Caco-2 (cell line): ENCODE measurements around the gene TEF. TPM values are rescaled to one million over a fixed set of nuclear protein-coding genes. Genes with fewer than 3 reads are reported as not detected.

Source experiments
- BruUV-seq: library from RNA; stranded (reverse); fragments of 400-500 nt; replicated peaks from 2 replicates; lab custom pipeline; 2021; lab: Mats Ljungman, UMichigan
- CTCF ChIA-PET: fragments of 300-600 bp; sonication (Branson Sonifier 250); formaldehyde crosslinking; loops from one replicate; lab custom pipeline; 2022; ENCODE audit warnings: antibody characterized with exemption; lab: Charles Lee
- POLR2A ChIA-PET: fragments of 300-600 bp; sonication (Branson Sonifier 250); formaldehyde crosslinking; loops from one replicate; lab custom pipeline; 2022; ENCODE audit warnings: antibody characterized with exemption; lab: Charles Lee
- DNase-seq, 2 experiments: peaks; one replicate each; pipeline versions ENCODE4 v3.0.0 to v3.0.0-alpha.2; 2020 to 2022
- H3K27me3 ChIP-seq: replicated peaks from 2 replicates; pipeline ENCODE4 v1.6.0; 2011; ENCODE audit warnings: low read length; ENCODE audit not compliant: control insufficient read depth, insufficient read depth
- H3K36me3 ChIP-seq: 2 replicates; pipeline ENCODE4 v1.5.1; 2011; ENCODE audit warnings: low read length; ENCODE audit not compliant: control insufficient read depth, insufficient read depth
- H3K4me1 ChIP-seq: fragments of 250-450 bp; sonication (Bioruptor Pico); 2 replicates; pipeline ENCODE4 v1.5.1; 2020; ENCODE audit warnings: mild to moderate bottlenecking
- H3K4me3 ChIP-seq: 2 replicates; pipeline ENCODE4 v1.5.1; 2011; ENCODE audit warnings: low read depth, mild to moderate bottlenecking, control low read depth, low read length
- H3K9me3 ChIP-seq: fragments of 250-450 bp; sonication (Bioruptor Pico); 2 replicates; pipeline ENCODE4 v1.5.1; 2020; ENCODE audit warnings: mild to moderate bottlenecking, moderate library complexity
- H3K27ac Mint-ChIP-seq: one replicate; pipeline ENCODE4 v1.8.0; 2022; ENCODE audit warnings: mixed read lengths; ENCODE audit not compliant: unreplicated experiment
- H3K27me3 Mint-ChIP-seq: one replicate; pipeline ENCODE4 v1.8.0; 2022; ENCODE audit warnings: mixed read lengths; ENCODE audit not compliant: insufficient read depth, unreplicated experiment
- H3K36me3 Mint-ChIP-seq: one replicate; pipeline ENCODE4 v1.8.0; 2022; ENCODE audit warnings: mild to moderate bottlenecking, mixed read lengths; ENCODE audit not compliant: insufficient read depth, unreplicated experiment
- H3K4me1 Mint-ChIP-seq: one replicate; pipeline ENCODE4 v1.8.0; 2022; ENCODE audit warnings: low read depth, mixed read lengths; ENCODE audit not compliant: unreplicated experiment
- H3K4me3 Mint-ChIP-seq: one replicate; pipeline ENCODE4 v1.8.0; 2022; ENCODE audit warnings: mild to moderate bottlenecking, moderate library complexity, mixed read lengths; ENCODE audit not compliant: unreplicated experiment
- H3K9me3 Mint-ChIP-seq: one replicate; pipeline ENCODE4 v1.8.0; 2022; ENCODE audit warnings: mixed read lengths; ENCODE audit not compliant: unreplicated experiment
- CTCF ChIP-seq, 2 experiments: fragments of 200-600 bp in 1 of 2; IDR thresholded peaks; 1 replicate in 1 of 2; 2 replicates in 1 of 2; pipeline versions ENCODE4 v1.5.1 to v1.8.0; 2011 to 2022; ENCODE audit warnings: antibody characterized with exemption in 1 of 2, control low read depth in 1 of 2, inconsistent platforms in 1 of 2, low read depth in 1 of 2, low read length in 1 of 2, mild to moderate bottlenecking in 1 of 2, moderate library complexity in 1 of 2; ENCODE audit not compliant: insufficient read depth in 1 of 2, severe bottlenecking in 1 of 2, unreplicated experiment in 1 of 2
- intact Hi-C: fragments of 100-400 bp; cut with micrococcal nuclease; formaldehyde crosslinking; loops from one replicate; pipeline ENCODE4 v1.10.0; 2022; ENCODE audit not compliant: unreplicated experiment
- total RNA-seq: library from RNA; stranded (reverse); gene quantifications from 2 replicates; pipeline ENCODE4 v1.2.3, GENCODE V29; 2022

The TEF gene
- total RNA-seq, 1 experiment from 2014 or later: 13.8 TPM

GRCh38 chr22:41377846-41378245, 3.9 kb upstream of the TEF start:
- peaks cover 10% of the 10 kb centered on the region for H3K4me1 ChIP-seq
- no peak overlapping the region for H3K4me3 ChIP-seq
- Mint-ChIP-seq H3K9me3 (no peaks in the 10 kb centered on the region), H3K27me3 (no peaks in the 10 kb centered on the region), H3K27ac (no peak overlapping the region), H3K4me3 (no peak overlapping the region), H3K36me3 (peaks cover 22% of the 10 kb centered on the region), H3K4me1 (no peaks in the 10 kb centered on the region)
- DNase-seq: no peak
- H3K9me3 ChIP-seq: no peaks in the 10 kb centered on the region
- BruUV-seq: no TSS peak
- no peaks in the 10 kb centered on the region for H3K27me3 ChIP-seq
- no peaks in the 10 kb centered on the region for H3K36me3 ChIP-seq
- POLR2A ChIA-PET: interaction anchor here (0.5 to 0.7 kb wide), 3 partner anchors 14 to 216 kb away, joined by 4 to 8 read pairs (median 4); no protein-coding TSS in a partner anchor
- no peak for TF ChIP-seq CTCF (IDR thresholded peaks at IDR 0.05; ENCODE audit: insufficient read depth in 1 of 2, low read depth in 1 of 2, low read length in 1 of 2, severe bottlenecking in 1 of 2, unreplicated experiment in 1 of 2)
- intact Hi-C loops: no loop called here
- CTCF ChIA-PET: no interaction called here

GRCh38 chr22:41380993-41381328, 781 bp upstream of the TEF start:
- Histone ChIP-seq H3K9me3 (no peaks in the 10 kb centered on the region), H3K4me1 (peaks cover 14% of the 10 kb centered on the region), H3K27me3 (no peaks in the 10 kb centered on the region), H3K36me3 (no peaks in the 10 kb centered on the region), H3K4me3 (peak overlapping the region; percentile 51)
- no peaks in the 10 kb centered on the region for H3K9me3 Mint-ChIP-seq
- H3K36me3 Mint-ChIP-seq: peaks cover 22% of the 10 kb centered on the region
- peak; percentile 80 to 88 for DNase-seq
- TF ChIP-seq CTCF (IDR thresholded peaks at IDR 0.05; ENCODE audit: insufficient read depth in 1 of 2, low read depth in 1 of 2, low read length in 1 of 2, severe bottlenecking in 1 of 2, unreplicated experiment in 1 of 2): no peak
- intact Hi-C loops: loop anchor here (1.0 kb wide), 2 partner anchors 21 to 95 kb away; partner anchors contain the start of gene RANGAP1
- H3K27me3 Mint-ChIP-seq: no peaks in the 10 kb centered on the region
- H3K27ac Mint-ChIP-seq: peak overlapping the region; percentile 95
- ChIA-PET POLR2A (interaction anchor here (0.5 to 3.1 kb wide), 24 partner anchors 12 to 524 kb away, joined by 3 to 76 read pairs (median 10); partner anchors contain the start of genes ACO2, DESI1, PHF5A and PMM1), CTCF (interaction anchor here (0.6 to 3.2 kb wide), 13 partner anchors 16 to 465 kb away, joined by 3 to 22 read pairs (median 5); no protein-coding TSS in a partner anchor)
- peaks cover 7% of the 10 kb centered on the region for H3K4me1 Mint-ChIP-seq
- H3K4me3 Mint-ChIP-seq: peak overlapping the region; percentile 86
- no TSS peak for BruUV-seq

DNA sequence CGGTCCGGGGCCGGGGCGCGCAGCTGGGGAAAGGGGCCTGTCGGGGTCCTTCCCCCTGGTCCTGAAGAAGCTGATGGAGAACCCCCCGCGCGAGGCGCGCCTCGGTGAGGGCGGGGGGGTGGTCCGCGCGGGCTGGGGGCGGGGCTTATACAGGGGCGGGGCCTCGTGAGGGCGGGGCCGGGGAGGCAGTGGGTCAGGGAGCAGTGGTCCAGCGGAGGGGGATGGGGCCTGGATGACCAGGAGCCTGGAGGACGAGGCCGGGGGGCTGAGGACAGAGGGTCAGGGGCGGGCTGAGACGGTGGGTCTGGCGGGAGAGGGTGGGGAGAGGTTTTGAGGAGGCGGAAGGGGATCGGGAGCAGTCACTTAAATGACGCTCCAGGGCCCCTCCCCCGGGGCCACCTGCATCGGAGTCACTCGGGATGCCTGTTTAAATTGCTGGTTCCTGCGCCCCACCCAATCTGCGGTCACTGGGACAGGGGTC, 396 bp downstream of the TEF start:
- CTCF ChIA-PET: interaction anchor here (0.6 to 3.2 kb wide), 7 partner anchors 15 to 580 kb away, joined by 3 to 22 read pairs (median 9); partner anchors contain the start of gene ZC3H7B
- peaks cover 22% of the 10 kb centered on the region for H3K36me3 Mint-ChIP-seq
- Histone ChIP-seq H3K4me1 (peaks cover 14% of the 10 kb centered on the region), H3K36me3 (no peaks in the 10 kb centered on the region), H3K9me3 (no peaks in the 10 kb centered on the region), H3K27me3 (no peaks in the 10 kb centered on the region), H3K4me3 (peak overlapping the region; percentile 51)
- H3K27me3 Mint-ChIP-seq: no peaks in the 10 kb centered on the region
- H3K27ac Mint-ChIP-seq: peak overlapping the region; percentile 95
- POLR2A ChIA-PET: interaction anchor here (0.8 to 3.1 kb wide), 18 partner anchors 15 to 239 kb away, joined by 3 to 76 read pairs (median 12); partner anchors contain the start of genes ACO2, DESI1, PHF5A and PMM1
- H3K4me3 Mint-ChIP-seq: peak overlapping the region; percentile 86
- peaks cover 7% of the 10 kb centered on the region for H3K4me1 Mint-ChIP-seq
- H3K9me3 Mint-ChIP-seq: no peaks in the 10 kb centered on the region
- DNase-seq: peak in 1 of 2 experiments; percentile 71
- intact Hi-C loops: no loop called here
- BruUV-seq: no TSS peak
- no peak for TF ChIP-seq CTCF (IDR thresholded peaks at IDR 0.05; ENCODE audit: insufficient read depth in 1 of 2, low read depth in 1 of 2, low read length in 1 of 2, severe bottlenecking in 1 of 2, unreplicated experiment in 1 of 2)
